ENCODE data around the gene TUBB1.
"Not testable (repeated sequence)": the region's sequence is repeated elsewhere in the genome, so short reads cannot be mapped to it uniquely, and the experiment has no call there.

TUBB1 gene

DNA sequence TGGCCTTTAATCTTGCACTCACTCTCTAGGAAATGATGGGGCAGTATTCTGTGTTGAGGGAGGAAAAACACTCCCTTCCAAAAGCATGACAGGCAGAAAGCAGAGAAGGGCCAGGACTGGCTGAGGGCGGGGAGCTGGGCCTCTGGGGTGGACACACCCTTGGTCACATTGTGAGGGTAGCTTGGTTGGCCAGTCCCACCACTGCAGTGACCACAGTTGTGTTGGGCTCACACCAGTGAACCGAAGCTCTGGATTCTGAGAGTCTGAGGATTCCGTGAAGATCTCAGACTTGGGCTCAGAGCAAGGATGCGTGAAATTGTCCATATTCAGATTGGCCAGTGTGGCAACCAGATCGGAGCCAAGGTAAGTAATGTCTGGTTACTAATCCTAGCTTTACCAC lies at the start of gene TUBB1:
TSS of gene TUBB1 (plus strand) at position 213 of the 400 bp plus-strand sequence. CDS start at position 307, 94 bp downstream.
- DNase-seq: no peak

DNA sequence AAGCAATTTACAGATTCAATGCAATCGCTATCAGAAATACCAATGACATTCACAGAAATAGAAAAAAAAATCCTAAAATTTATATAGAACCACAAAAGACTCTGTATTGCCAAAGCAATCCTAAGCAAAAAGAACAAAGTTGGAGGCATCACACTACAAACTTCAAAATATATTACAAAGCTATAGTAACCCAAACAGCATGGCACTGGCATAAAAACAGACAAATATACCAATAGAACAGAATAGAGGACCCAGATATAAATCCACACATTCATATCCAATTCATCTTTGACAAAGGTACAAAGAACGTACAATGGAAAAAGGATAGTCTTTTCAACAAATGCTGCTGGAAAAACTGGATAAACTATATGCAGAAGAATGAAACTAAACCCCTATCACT lies 49.8 kb upstream of the TUBB1 start:
- DNase-seq: no peak

DNA sequence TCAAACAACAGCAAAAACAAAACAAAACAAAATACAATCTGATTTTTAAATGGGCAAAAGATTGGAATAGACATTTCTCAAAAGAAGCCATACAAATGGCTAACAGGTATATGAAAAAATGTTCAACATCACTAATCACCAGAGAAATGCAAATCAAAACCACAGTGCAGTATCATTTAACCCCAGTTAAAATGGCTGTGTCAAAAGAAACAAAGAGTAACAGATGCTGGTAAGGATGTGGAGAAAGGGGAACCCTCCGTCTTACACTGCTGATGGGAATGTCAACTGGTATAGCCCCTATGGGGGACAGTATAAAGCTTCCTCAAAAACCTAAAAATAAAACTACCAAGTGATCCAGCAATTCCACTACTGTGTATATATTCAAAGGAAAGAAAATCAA lies 49.1 kb upstream of the TUBB1 start:
- DNase-seq: no peak

DNA sequence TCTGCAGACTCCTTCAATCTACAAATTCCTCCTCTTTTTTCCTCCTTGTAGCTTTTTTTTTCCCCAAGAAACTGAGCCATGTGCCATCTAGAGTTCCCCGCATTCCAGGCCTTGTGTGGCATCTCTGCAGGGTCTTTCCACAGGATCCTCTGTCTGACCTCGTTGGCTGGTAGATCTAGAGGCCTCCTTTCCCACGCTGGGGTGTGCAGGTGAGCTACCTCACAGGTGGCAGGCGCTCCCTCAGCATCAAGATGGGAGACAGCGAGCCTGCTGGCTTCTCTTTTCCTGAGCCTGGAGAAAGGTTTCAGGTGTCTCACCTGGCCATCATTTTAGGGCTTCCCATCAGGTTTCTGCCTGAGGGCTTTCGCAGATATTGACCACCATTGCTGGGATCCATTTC lies 47.8 kb upstream of the TUBB1 start:
- no peak for DNase-seq

DNA sequence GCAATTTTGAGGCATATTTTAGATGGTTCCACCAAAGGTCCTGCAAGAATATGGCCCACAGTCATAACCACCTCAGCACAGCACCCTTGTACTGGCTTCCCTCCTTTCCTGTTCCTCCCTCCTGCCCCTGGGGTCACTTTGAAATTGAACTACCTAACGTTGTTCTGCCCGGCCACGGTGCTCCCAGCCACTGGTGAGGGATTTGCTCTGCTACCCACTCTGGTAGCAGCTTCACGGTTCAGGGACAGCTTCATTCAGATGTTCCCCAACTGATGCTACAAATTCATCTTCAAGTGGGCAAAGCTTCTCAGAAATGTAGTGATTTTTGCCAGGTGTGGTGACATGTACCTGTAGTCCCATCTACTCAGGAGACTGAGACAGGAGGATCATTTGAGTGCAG lies 46.0 kb upstream of the TUBB1 start:
- no peak for DNase-seq

DNA sequence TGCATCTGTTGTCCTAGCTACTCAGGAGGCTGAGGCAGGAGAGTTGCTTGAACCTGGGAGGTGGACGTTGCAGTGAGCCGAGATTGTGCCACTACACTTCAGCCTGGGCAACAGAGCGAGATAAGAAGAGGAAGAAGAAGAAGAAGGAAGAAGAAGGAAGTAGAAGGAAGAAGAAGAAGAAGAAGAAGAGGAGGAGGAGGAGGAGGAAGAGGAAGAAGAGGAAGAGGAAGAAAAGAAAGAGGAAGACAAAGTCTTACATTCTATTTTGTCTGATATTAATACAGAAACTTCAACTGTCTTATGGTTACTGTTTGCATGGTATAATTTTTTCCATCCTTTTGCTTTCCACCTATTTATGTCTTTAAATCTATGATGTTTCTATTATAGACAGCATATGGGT lies 45.4 kb upstream of the TUBB1 start:
- DNase-seq: no peak

DNA sequence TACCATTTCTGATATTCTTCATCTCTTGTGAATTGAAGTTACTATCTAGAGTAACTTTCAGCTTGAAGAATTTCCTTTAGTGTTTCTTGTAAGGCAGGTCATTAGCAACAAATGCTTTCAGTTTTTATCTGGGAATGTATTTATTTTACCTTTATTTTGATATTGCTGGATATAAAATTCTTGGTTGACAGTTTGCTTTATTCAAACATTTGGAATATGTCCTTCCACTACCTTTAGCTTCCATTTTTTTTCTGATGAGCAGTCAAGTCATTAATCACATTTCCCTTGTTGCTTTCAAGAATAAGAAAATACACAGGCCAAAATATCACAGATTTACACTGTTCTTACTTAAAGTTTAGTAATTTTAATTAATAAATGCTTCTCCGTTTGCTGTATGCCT lies 43.9 kb upstream of the TUBB1 start:
- no peak for DNase-seq

DNA sequence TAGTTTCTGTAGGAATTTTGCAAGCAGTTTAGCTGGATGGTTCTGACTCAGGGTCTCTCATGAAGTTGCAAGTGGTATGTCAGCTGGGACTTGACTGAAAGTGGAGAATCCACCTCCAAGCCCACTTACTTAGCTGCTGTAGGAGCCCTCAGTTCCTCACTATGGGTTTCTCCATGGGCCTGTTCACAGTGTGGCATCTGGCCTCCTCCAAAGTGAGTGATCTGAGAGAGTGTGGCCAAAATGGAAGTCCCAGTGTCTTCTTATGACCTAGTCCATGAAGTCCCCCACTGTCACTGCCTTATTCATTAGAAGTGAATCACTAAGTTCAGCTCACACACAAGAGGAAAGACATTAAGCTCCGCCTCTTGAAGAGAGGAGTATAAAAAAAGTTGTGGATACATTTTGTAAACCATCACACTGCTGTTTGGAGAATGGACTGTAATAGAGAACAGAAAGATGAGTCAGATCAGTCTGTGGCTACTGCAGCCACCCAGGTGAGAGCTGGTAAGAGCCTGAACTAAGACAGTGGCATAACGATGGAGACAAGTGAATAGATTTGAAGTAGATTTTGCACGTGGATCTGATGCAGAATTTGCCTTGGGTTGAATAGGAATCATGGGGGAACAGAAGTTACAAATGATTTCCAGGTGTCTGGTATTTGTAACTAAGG lies 43.0 kb upstream of the TUBB1 start:
- no peak for DNase-seq

DNA sequence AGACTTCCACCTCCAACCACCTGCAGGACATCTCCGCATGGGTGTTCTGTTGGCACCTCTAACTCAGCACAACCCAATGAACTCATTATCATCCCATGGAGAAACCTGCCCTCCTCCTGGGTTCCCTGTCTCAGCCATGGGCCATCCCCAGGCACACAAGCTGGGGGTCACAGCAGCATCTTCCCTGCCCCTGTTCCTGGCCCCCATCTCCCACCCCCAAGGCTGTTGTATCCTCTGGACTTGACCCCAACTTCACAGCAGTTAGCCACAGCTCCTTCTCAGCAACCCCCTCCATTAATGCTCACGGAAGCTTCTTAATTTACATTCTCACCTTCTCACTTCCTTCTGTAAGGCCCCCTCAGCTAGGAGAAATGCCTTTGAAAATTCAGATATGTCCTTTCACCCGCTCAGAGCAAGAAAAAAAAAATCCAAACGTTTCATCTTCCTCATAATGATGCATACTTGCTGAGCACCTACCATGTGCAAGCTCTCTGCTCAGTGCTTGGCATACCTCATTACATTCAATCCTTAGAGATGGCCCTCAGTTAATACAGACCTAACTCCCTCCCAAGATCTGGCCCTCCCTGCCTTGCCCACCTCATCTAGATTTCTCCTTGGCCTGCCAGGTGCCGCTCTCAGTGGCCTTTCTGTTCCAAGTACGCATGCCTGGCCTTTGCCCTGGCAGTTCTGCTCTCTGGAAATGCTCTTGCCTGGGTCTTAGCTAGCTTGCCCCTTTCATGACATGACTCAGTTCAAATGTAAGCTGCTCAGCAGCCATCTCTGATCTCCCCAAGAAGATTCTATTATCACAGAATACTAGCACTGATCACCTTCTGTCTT lies 40.7 kb upstream of the TUBB1 start:
- DNase-seq: no peak

DNA sequence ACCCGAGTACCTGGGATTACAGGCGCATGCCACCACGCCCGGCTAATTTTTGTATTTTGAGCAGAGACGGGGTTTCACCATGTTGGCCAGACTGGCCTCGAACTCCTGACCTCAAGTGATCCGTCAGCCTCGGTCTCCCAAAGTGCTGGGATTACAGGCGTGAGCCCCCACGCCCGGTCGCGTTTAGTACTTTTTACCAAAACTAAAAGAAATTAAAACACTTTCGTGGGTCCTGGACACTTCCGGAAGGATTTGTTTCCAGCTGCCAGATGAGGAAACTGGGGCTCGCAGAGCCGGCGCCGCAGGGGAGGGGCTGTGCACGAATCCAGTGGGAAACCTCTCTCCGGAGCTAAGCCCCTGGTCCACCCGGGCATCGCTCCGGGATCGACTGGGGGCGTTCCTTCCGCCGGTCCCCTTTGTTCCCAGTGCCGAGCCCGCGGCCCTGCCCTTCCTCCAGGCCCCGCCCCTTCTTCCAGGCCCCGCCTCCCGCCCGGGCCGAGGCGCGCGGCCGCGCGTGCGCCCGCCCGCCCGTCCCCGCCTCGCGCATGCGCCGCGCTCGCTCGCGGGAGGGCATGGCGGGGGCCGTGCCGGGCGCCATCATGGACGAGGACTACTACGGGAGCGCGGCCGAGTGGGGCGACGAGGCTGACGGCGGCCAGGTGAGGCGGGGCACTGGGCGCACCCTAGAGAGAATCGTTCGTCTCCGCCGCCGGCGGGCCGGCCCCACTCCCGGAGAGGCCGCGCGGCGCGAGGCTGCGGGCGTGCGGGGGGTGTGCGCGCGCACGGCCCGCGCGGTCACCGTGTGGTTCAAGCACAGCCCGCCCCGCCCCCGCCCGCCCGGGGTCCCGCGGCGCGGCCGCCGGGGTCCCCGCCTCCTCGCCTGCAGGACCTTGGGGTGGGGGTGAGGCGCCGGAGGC lies 38.3 kb upstream of the TUBB1 start, which contains the start of gene NELFCD:
TSS of gene NELFCD (plus strand) at position 546 of the 917 bp plus-strand sequence. CDS start at position 600, 54 bp downstream.
- DNase-seq: peak; percentile 88

DNA sequence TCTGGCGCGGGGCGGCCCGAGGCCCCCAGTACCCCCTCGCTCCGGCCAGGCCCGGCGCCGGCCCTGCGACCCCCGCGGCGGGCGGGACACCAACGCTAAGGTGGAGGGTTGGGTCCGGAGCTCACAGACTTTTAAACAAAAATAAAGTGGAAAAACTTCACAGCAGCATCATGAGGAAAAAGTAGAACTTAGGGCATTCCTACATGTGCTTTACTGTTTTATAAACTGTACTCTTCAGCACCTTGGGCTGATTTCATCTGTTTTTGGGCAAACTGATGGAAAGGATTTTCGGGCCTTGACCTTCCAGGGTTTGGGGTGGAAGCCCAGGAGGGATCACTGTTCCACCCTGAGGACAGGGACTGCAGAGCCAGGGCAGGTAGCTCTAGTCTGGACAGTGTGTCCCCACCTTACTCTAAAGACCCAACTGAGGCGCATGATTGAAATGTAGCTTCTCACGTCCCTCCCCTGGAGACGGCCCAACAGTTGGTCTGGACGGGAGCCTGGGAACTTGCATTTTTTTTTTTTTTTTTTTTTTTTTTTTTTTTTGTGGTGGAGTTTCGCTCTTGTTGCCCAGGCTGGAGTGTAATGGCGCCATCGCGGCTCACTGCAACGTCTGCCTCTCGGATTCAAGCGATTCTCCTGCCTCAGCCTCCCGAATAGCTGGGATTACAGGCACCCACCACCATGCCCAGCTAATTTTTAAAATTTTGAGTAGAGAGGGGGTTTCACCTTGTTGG lies 37.4 kb upstream of the TUBB1 start:
- no peak for DNase-seq

DNA sequence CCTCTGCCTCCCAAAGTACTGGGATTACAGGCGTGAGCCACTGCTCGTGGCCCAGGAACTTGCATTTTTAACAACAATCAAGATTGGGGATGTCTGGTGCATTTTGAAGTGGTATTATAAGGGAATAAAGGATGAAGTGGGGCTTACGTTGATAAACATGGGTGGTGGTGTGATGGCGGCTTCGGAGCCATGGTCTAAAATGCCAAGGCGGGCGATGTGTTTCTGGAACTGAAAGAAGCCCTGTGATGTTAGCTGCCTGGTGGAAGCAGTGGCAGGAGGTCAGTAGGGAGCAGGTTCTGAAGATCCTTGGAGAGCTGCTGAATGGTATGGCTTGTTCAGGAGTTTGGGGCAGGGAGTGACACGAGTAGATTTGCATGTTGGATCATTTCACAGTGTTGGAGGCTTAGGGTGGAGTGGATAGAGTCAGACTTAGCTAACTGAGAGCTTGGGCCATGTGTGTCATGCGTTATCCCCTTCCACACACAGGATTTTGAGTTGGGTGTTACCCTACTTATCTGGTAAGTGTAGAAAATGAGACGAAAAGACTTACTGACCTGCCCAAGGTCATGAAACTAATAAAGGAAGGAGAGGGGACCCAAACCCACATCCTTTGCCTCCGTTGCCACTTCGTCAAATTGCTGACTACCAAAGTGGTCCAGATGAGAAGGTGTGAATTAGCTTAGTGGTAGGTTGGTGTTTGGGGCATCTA lies 36.7 kb upstream of the TUBB1 start:
- no peak for DNase-seq

DNA sequence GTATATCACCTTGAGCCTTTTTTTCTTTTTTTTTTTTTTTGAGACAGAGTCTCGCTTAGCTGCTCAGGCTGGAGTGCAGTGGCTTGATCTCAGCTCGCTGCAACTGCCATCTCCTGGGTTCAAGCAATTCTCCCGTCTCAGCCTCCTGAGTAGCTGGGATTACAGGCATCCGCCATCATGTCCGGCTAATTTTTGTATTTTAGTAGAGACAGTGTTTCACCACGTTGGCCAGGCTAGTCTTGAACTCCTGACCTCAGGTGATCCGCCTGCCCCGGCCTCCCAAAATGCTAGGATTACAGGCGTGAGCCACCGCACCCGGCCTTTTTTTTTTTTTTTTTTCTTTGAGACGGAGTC lies 36.1 kb upstream of the TUBB1 start:
- DNase-seq: not testable (repeated sequence)

DNA sequence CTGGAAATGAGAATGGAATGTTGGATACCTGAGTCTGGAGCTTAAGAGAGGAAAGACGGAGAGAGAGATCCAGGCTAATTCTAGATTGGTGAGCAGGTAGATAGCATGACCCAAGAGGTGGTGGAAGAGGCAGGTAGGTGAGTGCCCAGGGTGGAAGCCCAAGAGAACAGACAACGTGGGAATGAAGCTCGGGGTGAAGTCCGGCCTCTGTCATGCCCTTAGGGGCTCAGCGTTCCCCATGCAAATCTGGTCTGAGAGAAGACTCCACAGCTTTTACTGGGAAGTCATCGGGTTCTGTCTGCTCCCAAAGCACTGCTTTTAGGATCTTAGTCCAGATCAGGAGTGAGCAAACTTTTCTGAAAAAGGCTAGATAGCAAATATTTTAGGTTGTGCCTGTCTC lies 34.5 kb upstream of the TUBB1 start:
- no peak for DNase-seq

DNA sequence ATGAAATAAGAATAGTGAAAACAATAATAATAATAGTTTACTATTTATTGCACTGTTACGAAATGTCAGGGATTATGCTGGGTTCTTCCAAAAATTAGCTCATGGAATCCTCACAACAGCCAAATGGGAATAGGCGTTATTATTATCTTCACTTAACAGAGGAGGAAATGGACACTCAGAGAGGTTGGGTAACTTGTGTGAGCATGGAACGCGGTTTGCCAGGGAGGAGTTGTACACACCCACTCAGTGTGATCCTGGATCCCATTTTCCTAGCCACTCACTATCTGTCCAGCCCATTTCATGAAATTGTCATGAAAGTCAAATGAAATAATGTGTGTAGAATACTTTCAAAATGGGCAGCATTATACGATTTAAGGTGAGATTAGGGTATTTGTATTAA lies 33.6 kb upstream of the TUBB1 start:
- no peak for DNase-seq

DNA sequence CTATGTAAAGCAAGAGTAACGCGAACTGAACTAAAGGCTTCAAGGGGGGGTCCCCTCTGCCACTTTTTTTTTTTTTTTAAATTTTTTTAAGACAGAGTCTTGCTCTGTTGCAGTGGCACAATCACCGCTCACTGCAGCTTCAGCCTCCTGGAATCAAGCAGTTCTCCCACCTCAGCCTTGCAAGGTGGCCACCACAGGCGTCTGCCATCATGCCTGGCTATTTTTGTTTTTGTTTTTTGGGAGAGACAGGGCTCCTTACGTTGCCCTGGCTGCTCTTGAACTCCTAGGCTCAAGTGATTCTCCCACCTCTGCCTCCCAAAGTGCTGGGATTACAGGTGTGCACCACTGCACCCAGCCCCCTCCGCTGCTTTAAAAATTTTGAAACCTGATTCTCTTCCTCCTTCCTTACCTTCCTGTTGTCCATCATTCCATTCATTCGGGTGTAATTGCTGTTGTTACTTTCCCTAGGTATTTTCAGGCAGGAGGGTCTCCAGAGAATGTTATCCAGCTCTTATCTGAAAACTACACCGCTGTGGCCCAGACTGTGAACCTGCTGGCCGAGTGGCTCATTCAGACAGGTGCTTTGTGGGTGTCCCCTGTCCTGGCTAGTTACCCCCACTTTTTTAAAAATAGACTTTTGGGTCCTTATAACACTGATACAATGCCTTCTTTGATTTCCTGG lies 32.8 kb upstream of the TUBB1 start:
- no peak for DNase-seq

DNA sequence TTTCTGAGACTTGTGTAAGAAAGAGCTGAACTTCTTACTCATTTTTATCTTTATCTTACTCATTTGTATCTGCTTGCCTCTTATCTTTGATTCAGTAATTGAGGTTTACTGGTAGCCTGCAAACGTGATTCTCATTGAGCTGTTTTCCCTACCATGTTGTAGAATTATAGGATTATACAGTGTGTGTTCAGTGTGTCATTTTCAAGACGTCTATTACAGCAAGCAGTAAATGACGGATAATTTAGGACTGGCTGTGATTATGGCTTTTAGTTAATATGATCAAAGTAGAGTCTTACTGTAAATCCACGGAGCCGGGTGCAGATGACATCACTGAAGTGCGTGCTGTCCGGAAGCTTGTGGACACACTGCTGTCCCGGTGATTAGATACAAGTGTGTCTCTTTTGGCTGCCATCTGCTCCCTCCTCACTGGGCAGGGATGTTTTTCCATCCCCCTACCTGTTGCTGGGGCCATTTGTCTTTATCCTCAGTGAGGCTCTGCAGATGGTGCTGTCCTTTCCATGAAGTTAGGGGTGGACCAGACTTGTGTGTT lies 32.2 kb upstream of the TUBB1 start:
- no peak for DNase-seq

DNA sequence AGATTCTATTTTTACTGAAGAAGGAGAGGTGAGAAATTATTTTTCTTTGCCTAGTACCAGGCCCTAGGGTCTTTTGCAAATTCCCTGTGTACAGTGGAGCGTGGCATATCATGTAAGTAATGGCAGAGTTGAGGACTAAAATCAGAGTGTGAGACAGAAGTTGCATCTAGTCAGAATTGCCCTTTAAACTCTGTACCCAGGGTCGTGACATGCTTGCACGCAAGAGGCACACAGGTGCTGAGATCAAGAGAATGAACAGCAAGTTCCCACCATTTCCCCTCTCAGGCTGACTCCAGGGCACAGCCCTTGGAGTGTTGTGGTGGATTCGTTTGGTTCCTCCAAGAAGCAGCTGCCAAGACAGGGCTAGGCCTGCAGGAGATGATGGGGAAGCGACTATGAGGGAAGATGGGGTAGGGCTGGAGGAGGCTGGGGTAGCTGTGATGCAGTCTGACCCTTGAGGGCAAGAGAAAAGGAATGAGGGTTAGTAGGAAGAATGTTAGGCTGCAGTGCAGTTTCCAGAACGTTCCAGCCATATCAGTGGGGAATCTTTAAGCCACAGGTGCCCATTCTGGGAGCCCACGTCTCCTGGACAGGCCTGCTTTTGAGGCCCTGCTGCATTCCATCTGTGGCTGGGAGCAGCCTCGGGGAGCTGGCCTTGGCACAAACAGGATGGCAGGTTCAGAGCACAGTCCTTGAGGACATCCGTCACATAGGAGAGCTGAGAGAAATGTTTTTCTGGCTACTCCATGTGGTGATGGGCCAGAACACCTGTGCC lies 31.3 kb upstream of the TUBB1 start:
- DNase-seq: no peak

DNA sequence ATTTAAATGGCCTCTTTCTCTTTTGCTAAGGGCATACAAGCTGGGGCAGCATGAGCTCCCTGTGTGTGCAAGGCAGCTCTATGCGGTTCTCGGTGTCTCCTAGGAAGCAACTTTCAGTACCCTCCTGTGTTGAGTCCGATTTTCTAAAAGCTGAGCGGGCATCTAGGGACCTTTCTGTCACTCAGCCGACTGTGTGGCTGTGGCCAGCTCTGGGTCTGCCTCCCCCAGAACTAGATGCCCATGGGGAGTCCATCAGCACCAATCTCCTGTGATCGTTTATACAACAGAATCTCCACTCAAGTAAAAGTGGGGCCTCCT lies 30.7 kb upstream of the TUBB1 start:
- no peak for DNase-seq

DNA sequence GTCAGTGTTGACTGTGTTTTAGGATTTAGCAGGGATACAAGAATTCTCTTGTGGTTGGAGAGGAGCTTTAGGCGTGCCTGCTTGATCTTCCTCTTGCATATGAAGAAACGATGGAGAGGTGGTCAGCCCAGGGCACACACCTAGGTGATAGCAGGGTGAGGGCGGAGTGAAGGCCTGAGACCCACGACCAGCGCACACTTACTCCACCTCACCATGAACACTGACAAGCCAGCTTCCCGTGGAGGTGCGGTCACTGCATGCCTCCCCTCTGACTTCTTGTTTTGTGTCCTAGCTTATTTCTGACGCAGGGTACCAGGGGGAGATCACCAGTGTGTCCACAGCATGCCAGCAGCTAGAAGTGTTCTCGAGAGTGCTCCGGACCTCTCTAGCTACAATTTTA lies 30.0 kb upstream of the TUBB1 start:
- no peak for DNase-seq

All from activated T-cell treated with anti-CD3 and anti-CD28 coated beads for 4 hours (primary cell).